B cell (primary cell): Measurements from ENCODE around the gene MPL. TPM values are rescaled to one million over a fixed set of nuclear protein-coding genes. Genes with fewer than 3 reads are reported as not detected.
A peak's percentile ranks its signal among the peaks of the same experiment; 100 is the strongest.

Experiments used
- ATAC-seq: fragments of 200-7000 bp; cut with Tn5 transposase; one replicate; pipeline ENCODE4 v1.10.0; 2021; ENCODE audit warnings: low read depth, mild to moderate bottlenecking, moderate number of reproducible peaks, moderate library complexity
- CTCF ChIA-PET: fragments of 350-600 bp; sonication (Branson Sonifier 250); formaldehyde crosslinking; loops from one replicate; lab custom pipeline; 2021; ENCODE audit warnings: antibody characterized with exemption, inconsistent platforms; lab: Charles Lee
- POLR2A ChIA-PET: fragments of 350-600 bp; sonication (Branson Sonifier 250); formaldehyde crosslinking; loops from one replicate; lab custom pipeline; 2021; ENCODE audit warnings: antibody characterized with exemption; lab: Charles Lee
- DNase-seq: peaks from one replicate; pipeline ENCODE4 v3.0.0; 2013
- H2AFZ ChIP-seq: 2 replicates; pipeline ENCODE4 v1.6.1; 2012; ENCODE audit warnings: mild to moderate bottlenecking, low read depth, low read length; ENCODE audit not compliant: insufficient read depth, poor library complexity, severe bottlenecking
- H3K27ac ChIP-seq, 2 donors: 1 replicate in 1 of 2; 2 replicates in 1 of 2; pipeline ENCODE4 v1.5.1; 2012 to 2013; ENCODE audit warnings: low read length in 2 of 2, mild to moderate bottlenecking in 2 of 2, moderate library complexity in 1 of 2
- H3K27me3 ChIP-seq, 4 experiments: fragments of 200-600 bp in 1 of 4; sonication (generic) in 1 of 4; replicated peaks in 1 of 4; 1 replicate in 2 of 4; 2 replicates in 2 of 4; pipeline versions ENCODE4 v1.6.1 to v1.7.0; 2013 to 2016; ENCODE audit warnings: low read length in 3 of 4, mild to moderate bottlenecking in 2 of 4, mixed read lengths in 1 of 4, moderate library complexity in 1 of 4; ENCODE audit not compliant: insufficient read depth in 4 of 4, control insufficient read depth in 3 of 4; ENCODE audit errors: control extremely low read depth in 1 of 4
- H3K36me3 ChIP-seq, 2 experiments: replicated peaks in 1 of 2; 1 replicate in 1 of 2; 2 replicates in 1 of 2; pipeline versions ENCODE4 v1.6.1 to v1.7.1; 2013; ENCODE audit warnings: low read length in 1 of 2; ENCODE audit not compliant: insufficient read depth in 2 of 2, control insufficient read depth in 1 of 2; ENCODE audit errors: control extremely low read depth in 1 of 2, extremely low read depth in 1 of 2
- H3K4me1 ChIP-seq, 2 donors: fragments of 200-600 bp in 1 of 2; sonication (generic) in 1 of 2; 1 replicate in 1 of 2; 2 replicates in 1 of 2; pipeline versions ENCODE4 v1.5.1 to v1.6.1; 2013 to 2017; ENCODE audit warnings: low read length in 2 of 2; ENCODE audit not compliant: control insufficient read depth in 2 of 2, insufficient read depth in 2 of 2
- H3K4me2 ChIP-seq: replicated peaks from 2 replicates; pipeline ENCODE3; 2012; ENCODE audit warnings: mild to moderate bottlenecking, low read depth, low read length; ENCODE audit not compliant: poor library complexity, severe bottlenecking
- H3K4me3 ChIP-seq, 5 experiments: fragments of 200-600 bp in 1 of 5; sonication (generic) in 1 of 5; 1 replicate in 3 of 5; 2 replicates in 2 of 5; pipeline versions ENCODE4 v1.5.1 to v1.7.0; 2011 to 2016; ENCODE audit warnings: low read length in 4 of 5, mild to moderate bottlenecking in 4 of 5, low read depth in 2 of 5, control low read depth in 1 of 5, moderate library complexity in 1 of 5; ENCODE audit not compliant: insufficient read depth in 1 of 5; ENCODE audit errors: control extremely low read depth in 1 of 5, extremely low read depth in 1 of 5
- H3K79me2 ChIP-seq: fragments of 200-600 bp; sonication (generic); one replicate; pipeline ENCODE4 v1.6.0; 2016; ENCODE audit warnings: low read length; ENCODE audit not compliant: control insufficient read depth, insufficient read depth
- H3K9ac ChIP-seq: fragments of 200-600 bp; sonication (generic); 2 replicates; pipeline ENCODE4 v1.6.1; 2017; ENCODE audit warnings: mild to moderate bottlenecking, low read length, moderate library complexity
- H3K9me3 ChIP-seq, 3 donors: one replicate each; pipeline versions ENCODE4 v1.6.1 to v1.7.1; 2013; ENCODE audit warnings: low read length in 2 of 3; ENCODE audit not compliant: control insufficient read depth in 2 of 3, insufficient read depth in 1 of 3; ENCODE audit errors: control extremely low read depth in 1 of 3
- H4K20me1 ChIP-seq: 2 replicates; pipeline ENCODE4 v1.6.0; 2012; ENCODE audit warnings: mild to moderate bottlenecking, low read length; ENCODE audit not compliant: insufficient read depth, control insufficient read depth, poor library complexity, severe bottlenecking
- H3K27ac Mint-ChIP-seq: one replicate; pipeline ENCODE4 v1.8.0; 2021; ENCODE audit warnings: mixed read lengths
- H3K27me3 Mint-ChIP-seq: one replicate; pipeline ENCODE4 v1.8.0; 2021; ENCODE audit warnings: mixed read lengths
- H3K4me1 Mint-ChIP-seq: one replicate; pipeline ENCODE4 v1.8.0; 2021; ENCODE audit warnings: mixed read lengths
- H3K4me3 Mint-ChIP-seq: one replicate; pipeline ENCODE4 v1.8.0; 2021; ENCODE audit warnings: mixed read lengths
- H3K9me3 Mint-ChIP-seq: one replicate; pipeline ENCODE4 v1.8.0; 2022; ENCODE audit warnings: mixed read lengths; ENCODE audit not compliant: insufficient read depth
- EZH2 ChIP-seq: IDR thresholded peaks from 2 replicates; pipeline ENCODE4 v1.6.1; 2012; ENCODE audit warnings: borderline replicate concordance, low read depth, mild to moderate bottlenecking, moderate library complexity, low read length; ENCODE audit not compliant: insufficient read depth, poor library complexity, severe bottlenecking
- WGBS: methylation state at CpG from one replicate; pipeline ENCODE4 v1.1.5; 2013; ENCODE audit warnings: missing lambda C conversion rate; ENCODE audit not compliant: insufficient coverage; 5-methylcytosine and 5-hydroxymethylcytosine counted together
- intact Hi-C: fragments of 100-400 bp; cut with micrococcal nuclease; formaldehyde crosslinking; loops from one replicate; pipeline ENCODE4 v1.10.0; 2022
- polyA plus RNA-seq: library from polyadenylated mRNA; depleted of rRNA; stranded (reverse); fragments of >200 nt; gene quantifications from 2 replicates; pipeline ENCODE4 v1.2.3, GENCODE V29; 2012
- total RNA-seq, 2 donors: library from RNA; stranded (reverse); fragments of 120-200 nt in 1 of 2; gene quantifications; 1 replicate in 1 of 2; 2 replicates in 1 of 2; pipeline versions ENCODE4 v1.2.3 to v1.2.4, GENCODE V29; 2013 to 2022
- TF ChIP-seq, protein P1 (sequence below): fragments of 200-600 bp; IDR thresholded peaks from one replicate; pipeline ENCODE4 v1.8.0; 2022; ENCODE audit warnings: antibody characterized with exemption, mild to moderate bottlenecking

Gene MPL
- total and polyA plus RNA-seq, 2 donors (not counting 1 experiment from before 2014, with no cell fraction given) = not detected

DNA sequence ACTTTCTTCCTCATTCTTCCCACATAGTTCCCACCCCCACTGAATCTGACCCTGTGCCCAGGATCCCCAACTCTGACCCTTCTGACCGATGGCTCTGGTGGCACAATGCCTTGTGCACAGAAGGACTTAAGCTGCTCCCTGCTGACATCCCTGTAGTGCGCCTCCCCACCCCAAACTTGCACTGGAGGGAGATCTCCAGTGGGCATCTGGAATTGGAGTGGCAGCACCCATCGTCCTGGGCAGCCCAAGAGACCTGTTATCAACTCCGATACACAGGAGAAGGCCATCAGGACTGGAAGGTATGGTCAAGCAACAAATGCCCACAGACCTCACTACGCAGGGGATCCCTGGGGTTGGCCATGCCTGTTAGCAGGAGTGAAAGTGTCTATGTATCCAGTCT lies 9.0 kb downstream of the MPL start:
- Mint-ChIP-seq H3K27me3 (no peaks in the 10 kb centered on the region), H3K4me1 (peaks cover 13% of the 10 kb centered on the region), H3K27ac (no peak overlapping the region), H3K9me3 (no peaks in the 10 kb centered on the region), H3K4me3 (no peak overlapping the region)
- intact Hi-C loops = no loop called here
- peaks cover 4 to 5% of the 10 kb centered on the region in 2 donors for H3K4me1 ChIP-seq
- H3K4me2 ChIP-seq = no peak overlapping the region
- POLR2A ChIA-PET = no interaction called here
- 92% methylated on average over 4 of the region's 5 CpGs for WGBS
- no peak overlapping the region for H3K4me3 ChIP-seq
- CTCF ChIA-PET = no interaction called here
- TF ChIP-seq EZH2 = no peak
- TF ChIP-seq, protein P1, sequence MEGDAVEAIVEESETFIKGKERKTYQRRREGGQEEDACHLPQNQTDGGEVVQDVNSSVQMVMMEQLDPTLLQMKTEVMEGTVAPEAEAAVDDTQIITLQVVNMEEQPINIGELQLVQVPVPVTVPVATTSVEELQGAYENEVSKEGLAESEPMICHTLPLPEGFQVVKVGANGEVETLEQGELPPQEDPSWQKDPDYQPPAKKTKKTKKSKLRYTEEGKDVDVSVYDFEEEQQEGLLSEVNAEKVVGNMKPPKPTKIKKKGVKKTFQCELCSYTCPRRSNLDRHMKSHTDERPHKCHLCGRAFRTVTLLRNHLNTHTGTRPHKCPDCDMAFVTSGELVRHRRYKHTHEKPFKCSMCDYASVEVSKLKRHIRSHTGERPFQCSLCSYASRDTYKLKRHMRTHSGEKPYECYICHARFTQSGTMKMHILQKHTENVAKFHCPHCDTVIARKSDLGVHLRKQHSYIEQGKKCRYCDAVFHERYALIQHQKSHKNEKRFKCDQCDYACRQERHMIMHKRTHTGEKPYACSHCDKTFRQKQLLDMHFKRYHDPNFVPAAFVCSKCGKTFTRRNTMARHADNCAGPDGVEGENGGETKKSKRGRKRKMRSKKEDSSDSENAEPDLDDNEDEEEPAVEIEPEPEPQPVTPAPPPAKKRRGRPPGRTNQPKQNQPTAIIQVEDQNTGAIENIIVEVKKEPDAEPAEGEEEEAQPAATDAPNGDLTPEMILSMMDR = no peak
- H3K27ac ChIP-seq = no peak overlapping the region
- H3K27me3 ChIP-seq = no peaks in the 10 kb centered on the region
- H4K20me1 ChIP-seq = no peaks in the 10 kb centered on the region
- no peak for DNase-seq
- ATAC-seq = no peak
- H2AFZ ChIP-seq = no peak overlapping the region
- H3K36me3 ChIP-seq = no peaks in the 10 kb centered on the region
- no peaks in the 10 kb centered on the region for H3K9me3 ChIP-seq
- H3K9ac ChIP-seq = no peak overlapping the region
- H3K79me2 ChIP-seq = no peaks in the 10 kb centered on the region

DNA sequence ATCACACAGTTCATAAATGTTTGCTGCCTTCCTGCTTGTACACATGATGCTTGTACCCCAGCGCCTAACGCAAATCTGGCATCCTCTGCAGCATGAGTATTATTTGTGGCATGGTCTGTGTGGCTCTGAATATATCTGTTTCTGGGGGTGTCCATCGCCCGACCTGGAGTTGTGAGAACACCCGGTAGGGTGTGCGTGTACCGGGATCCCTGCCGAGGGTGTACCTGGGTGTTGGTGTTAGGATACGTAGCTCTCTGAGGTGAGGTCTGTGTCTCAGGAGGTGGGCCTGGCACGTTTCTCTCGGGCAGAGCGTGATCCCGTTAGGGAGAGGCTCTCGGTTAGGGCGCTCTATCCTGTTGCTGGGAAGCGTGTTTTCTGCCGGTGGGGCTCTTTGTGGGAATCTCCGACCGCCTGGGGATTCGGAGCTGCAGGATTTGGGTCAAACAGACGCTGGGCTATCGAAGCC lies 10.8 kb downstream of the MPL start:
- POLR2A ChIA-PET = interaction anchor here (2.0 kb wide), 1 partner anchor 10 kb away, joined by 6 read pairs; the partner anchor contains the start of gene CDC20
- Histone ChIP-seq H3K36me3 (no peaks in the 10 kb centered on the region), H3K9ac (peak overlapping the region; percentile 47), H2AFZ (peak overlapping the region; percentile 59), H3K79me2 (no peaks in the 10 kb centered on the region), H3K27me3 (no peaks in the 10 kb centered on the region), H3K4me1 (peaks cover 4 to 5% of the 10 kb centered on the region in 2 donors), H4K20me1 (no peaks in the 10 kb centered on the region), H3K4me2 (peak overlapping the region; percentile 67), H3K9me3 (no peaks in the 10 kb centered on the region), H3K27ac (peak overlapping the region in 1 of 2 donors; percentile 87), H3K4me3 (peak overlapping the region in 4 of 5 experiments; percentile 24 to 64 (median 44))
- H3K4me1 Mint-ChIP-seq = peaks cover 13% of the 10 kb centered on the region
- no peak for ATAC-seq
- intact Hi-C loops = no loop called here
- WGBS = 91% methylated on average over 22 of the region's 22 CpGs
- peak overlapping the region; percentile 53 for H3K27ac Mint-ChIP-seq
- H3K4me3 Mint-ChIP-seq = peak overlapping the region; percentile 69
- no peaks in the 10 kb centered on the region for H3K27me3 Mint-ChIP-seq
- CTCF ChIA-PET = interaction anchor here (0.9 kb wide), 1 partner anchor 109 kb away, joined by 3 read pairs; no protein-coding TSS in a partner anchor
- DNase-seq = no peak
- TF ChIP-seq, protein P1 = no peak
- TF ChIP-seq EZH2 = no peak
- no peaks in the 10 kb centered on the region for H3K9me3 Mint-ChIP-seq
